IPS-11a (cell line): ENCODE measurements around the gene COP1.

ENCODE experiments used
- H3K4me3 ChIP-seq: one replicate; pipeline ENCODE4 v1.5.1; 2013; ENCODE audit warnings: low read depth, low read length, control low read depth

Gene COP1

DNA sequence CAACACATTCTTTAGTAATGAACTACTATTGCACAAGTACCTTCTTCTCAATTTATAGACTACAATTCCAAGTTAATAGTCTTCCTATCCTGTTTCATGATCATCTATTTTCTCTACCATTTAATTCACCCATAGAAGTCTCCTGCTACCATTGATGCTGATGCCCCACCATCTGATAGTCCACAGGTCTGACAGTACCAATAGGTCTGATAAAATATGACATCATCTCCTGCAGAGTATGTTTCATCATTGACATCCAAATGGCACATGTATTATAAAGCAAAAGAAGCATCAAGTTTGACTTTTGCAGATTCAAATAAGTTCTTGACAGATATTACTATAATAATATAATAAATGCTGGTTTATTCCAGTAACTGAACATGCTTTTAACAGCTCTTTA, 5.5 kb downstream of the COP1 start:
- no peak overlapping the region for H3K4me3 ChIP-seq

- no peak overlapping the region for H3K4me3 ChIP-seq
Observed at GRCh38 chr1:176199707-176200106, 7.4 kb downstream of the COP1 start.

DNA sequence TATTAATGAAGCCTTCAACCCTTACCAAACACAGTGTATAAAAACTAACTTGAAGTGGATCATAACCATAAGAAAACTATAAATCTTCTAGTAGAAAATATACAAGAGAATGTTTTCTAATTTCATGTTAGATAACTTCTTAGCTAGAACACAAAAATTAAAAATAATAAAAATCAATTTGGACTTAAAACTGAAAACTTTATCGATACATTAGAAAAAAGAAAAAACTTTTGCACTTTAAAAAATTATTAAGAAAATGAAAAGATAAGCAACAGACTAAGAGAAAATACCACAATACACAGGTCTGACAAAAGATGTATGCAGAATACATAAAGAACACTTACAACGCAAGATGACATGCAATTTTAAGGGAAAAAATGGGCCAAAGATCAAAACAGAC, 8.7 kb downstream of the COP1 start:
- no peak overlapping the region for H3K4me3 ChIP-seq

DNA sequence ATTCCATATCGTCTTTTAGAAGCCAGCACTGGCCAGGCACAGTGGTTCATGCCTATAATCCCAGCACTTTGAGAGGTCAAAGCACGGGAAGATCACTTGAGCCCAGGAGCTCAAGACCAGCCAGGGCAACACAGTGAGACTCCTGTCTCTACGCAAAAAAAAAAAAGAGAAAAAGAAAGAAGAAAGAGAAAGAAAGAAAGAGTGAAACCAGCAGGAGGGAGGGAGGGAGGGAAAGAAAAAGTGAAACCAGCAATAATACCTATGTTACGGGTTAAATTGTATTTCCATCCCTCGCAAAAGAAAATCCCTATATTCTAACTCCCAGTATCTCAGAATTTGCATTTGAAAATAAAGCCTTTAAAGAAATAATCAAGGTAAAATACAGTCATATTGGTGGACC, 10.4 kb downstream of the COP1 start:
- H3K4me3 ChIP-seq, result no peak overlapping the region

DNA sequence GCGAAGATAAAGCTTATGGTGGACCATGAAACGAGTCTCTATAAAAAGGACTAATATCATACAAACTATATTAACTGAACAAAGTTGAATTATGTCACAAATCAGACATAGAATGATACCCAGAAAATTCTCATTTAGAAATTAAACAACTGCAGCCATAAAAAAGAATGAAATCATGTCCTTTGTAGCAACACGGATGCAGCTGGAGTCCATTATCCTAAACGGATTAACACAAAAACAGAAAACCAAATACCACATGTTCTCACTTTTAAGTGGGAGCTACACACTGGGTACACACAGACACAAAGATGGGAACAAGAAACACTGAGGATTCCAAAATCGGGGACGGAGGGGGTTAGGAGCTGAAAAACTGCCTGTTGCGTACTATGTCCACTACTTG, 11.5 kb downstream of the COP1 start:
- H3K4me3 ChIP-seq, result no peak overlapping the region

DNA sequence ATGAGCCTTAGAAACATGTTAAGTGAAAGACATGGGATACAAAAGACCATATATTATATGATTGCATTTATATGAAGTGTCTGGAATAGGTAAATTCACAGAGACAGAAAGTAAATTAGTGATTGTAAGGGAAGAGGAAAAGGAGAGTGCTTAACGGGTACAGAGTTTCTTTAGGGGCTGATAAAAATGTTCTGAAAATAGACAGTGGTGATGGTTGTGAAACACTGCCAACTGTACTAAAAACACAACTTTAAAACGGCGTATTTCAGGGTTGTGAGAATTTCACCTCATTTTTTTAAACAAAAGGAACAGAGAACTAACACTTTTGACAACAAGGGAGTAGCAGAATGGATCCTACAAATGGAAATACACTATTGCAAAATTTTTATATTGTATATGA, 13.4 kb downstream of the COP1 start:
- no peak overlapping the region for H3K4me3 ChIP-seq

DNA sequence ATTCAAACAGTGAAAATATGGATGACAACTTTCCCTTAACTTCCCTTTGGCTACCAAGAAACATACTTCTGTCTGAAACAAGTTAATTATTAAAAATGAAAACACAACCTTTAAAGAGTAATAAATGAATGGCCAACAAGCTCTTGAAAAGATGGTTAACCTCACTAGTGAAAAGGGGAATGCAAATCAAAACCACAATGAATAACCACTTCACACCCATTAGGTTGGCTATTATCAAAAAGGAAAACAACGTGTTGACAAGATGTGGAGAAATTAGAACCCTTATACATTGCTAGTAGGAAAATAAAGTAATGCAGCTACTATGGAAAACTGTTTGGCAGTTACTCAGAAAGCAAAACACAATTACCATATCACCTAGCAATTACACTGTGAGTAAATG, 14.1 kb downstream of the COP1 start:
- no peak overlapping the region for H3K4me3 ChIP-seq

GRCh38 chr1:176188604-176189003, 18.5 kb downstream of the COP1 start:
- no peak overlapping the region for H3K4me3 ChIP-seq

- H3K4me3 ChIP-seq, result no peak overlapping the region
Observed at GRCh38 chr1:176187001-176187400, 20.1 kb downstream of the COP1 start.

DNA sequence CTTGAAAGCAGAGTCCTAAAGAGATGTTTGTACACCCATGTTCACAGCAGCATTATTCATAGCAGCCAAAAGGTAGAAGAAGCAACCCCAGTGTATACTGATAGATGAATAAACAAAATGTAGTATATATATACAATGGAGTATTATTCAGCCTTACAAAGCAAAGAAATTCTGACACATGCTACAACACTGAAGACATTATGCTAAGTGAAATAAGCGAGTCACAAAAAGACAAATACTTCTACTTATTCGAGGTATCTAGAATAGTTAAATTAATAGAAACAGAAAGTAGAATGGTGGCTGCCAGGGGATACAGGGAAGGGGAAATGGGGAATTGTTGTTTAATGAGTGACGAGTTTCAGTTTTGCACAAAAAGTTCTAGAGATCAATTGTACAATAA, 23.5 kb downstream of the COP1 start:
- no peak overlapping the region for H3K4me3 ChIP-seq

- no peak overlapping the region for H3K4me3 ChIP-seq
Observed at GRCh38 chr1:176178316-176178715, 28.8 kb downstream of the COP1 start.

DNA sequence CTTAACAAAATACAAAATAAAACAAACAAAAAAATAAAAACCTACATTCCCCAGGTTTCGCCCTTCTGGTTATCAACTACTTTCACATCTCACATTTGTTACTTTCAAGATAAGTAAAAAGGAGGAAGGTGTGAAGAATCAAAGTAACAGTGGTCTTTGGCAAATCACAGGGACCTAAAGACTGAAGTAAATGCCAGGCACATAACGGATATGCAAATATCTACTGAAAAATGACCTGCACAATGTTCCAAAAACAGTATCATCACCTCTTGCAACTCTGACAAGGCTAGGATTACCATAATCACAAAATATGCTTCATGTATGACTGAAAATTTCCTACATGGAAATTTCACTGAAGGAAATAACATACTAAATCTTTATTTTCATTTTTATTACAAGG, 29.3 kb downstream of the COP1 start:
- H3K4me3 ChIP-seq, result no peak overlapping the region

- H3K4me3 ChIP-seq, result no peak overlapping the region
Observed at GRCh38 chr1:176174108-176174507, 33.0 kb downstream of the COP1 start.

DNA sequence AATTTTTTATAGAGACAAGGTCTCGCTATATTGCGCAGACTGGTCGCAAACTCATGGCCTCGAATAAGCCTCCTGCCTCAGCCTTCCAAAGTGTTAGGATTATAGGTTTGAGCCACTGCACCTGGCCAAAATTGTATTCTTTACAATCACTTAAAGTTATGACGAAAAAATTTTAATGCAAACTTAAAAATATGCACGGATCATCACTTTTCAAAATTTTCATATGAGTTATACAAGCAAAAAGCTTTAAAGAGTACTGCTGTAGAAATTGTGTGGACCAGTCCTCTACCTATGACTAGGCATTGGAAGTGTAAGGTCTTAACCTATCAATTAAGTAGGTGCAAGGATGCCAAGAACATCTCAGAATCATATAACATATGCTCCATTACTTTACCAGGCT, 34.9 kb downstream of the COP1 start:
- no peak overlapping the region for H3K4me3 ChIP-seq

- H3K4me3 ChIP-seq, result no peak overlapping the region
Observed at GRCh38 chr1:176167210-176167609, 39.9 kb downstream of the COP1 start.

DNA sequence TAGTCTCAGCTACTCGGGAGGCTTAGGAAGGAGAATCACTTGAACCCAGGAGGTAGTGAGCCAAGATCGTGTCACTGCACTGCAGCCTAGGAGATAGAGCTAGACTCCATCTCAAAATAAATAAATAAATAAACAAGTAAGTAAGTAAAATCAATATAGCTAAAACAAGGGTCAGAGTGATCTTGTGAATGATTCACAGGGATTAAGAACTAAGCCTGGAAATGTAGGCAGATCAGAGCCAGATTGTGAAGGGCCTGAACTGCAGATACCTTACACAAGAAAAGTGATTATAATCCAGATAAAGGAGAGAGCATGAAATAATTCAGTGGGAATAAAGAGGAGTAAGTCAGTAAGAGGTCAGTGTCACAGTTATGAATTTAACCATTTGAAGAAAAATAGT, 41.5 kb downstream of the COP1 start:
- H3K4me3 ChIP-seq, result no peak overlapping the region

DNA sequence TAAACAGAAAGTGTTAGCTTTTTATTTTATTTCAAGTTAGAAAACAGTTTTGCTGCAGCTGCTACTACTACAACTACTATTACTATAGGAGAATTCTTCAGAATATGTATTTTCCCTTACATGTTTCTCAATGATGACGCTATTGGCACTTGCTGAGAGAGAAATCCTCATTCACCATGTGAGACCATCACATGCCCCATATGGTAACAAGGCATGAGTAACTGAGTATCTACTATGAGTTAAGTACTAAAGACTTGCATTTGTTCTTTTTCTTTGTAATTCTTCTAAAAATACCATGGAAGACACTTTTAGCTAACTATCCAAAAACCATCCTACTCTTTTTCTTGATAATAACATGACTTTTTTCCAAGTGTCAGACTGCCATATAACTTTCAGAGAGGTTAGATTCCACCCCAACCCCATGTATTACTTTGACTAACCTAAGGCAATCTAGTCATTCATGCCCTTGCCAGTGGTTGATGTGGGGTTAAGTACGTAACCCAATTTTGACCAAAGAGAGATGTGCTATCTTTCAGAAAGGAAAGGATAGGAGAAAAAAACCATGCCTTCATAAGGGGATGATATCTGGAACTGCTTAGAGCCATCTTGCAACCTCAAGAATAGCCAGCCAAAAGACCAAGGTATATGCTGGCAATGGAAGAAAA, 42.9 kb downstream of the COP1 start:
- no peak overlapping the region for H3K4me3 ChIP-seq

DNA sequence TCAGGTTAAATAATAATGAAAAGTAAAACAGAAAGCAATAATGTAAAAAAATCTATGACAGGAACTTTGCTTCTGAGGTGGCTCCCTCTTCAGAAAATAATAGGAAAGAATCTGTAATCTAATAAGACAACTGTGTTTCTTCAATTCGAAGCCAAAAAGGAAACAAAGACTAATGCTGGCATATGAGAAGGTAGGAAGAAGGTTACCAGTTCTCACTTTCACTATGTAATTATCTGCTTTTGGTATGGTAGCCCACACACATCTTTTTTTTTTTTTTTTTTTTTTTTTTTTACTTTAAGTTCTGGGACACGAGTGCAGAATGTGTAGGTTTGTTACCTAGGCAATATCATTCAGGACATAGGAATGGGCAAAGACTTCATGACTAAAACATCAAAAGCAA, 47.1 kb downstream of the COP1 start:
- no peak overlapping the region for H3K4me3 ChIP-seq

- no peak overlapping the region for H3K4me3 ChIP-seq
Observed at GRCh38 chr1:176157995-176158394, 49.1 kb downstream of the COP1 start.

GRCh38 chr1:176149939-176150807, 56.9 kb downstream of the COP1 start:
- H3K4me3 ChIP-seq, result no peak overlapping the region

- H3K4me3 ChIP-seq, result no peak overlapping the region
Observed at GRCh38 chr1:176144526-176144925, 62.6 kb downstream of the COP1 start.

- no peak overlapping the region for H3K4me3 ChIP-seq
Observed at GRCh38 chr1:176142973-176143372, 64.1 kb downstream of the COP1 start.

DNA sequence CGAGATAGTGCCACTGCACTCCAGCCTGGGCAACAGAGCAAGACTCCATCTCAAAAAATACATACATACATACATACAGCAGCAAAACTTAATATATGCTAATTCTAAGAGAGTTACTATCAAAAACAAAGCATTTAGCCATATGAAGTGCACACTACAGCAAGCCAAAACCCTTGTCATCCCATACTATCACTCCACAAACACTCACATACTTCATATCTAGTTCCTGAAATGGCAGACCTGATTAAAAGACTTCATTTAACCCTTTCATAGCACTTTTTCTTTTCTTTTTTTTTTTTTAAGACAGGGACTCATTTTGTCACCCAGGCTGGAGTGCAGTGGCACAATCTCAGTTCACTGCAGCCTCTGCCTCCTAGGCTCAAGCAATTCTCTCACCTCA, 65.6 kb downstream of the COP1 start:
- no peak overlapping the region for H3K4me3 ChIP-seq
